ENCODE data around the gene MYO18B.

Gene MYO18B

DNA sequence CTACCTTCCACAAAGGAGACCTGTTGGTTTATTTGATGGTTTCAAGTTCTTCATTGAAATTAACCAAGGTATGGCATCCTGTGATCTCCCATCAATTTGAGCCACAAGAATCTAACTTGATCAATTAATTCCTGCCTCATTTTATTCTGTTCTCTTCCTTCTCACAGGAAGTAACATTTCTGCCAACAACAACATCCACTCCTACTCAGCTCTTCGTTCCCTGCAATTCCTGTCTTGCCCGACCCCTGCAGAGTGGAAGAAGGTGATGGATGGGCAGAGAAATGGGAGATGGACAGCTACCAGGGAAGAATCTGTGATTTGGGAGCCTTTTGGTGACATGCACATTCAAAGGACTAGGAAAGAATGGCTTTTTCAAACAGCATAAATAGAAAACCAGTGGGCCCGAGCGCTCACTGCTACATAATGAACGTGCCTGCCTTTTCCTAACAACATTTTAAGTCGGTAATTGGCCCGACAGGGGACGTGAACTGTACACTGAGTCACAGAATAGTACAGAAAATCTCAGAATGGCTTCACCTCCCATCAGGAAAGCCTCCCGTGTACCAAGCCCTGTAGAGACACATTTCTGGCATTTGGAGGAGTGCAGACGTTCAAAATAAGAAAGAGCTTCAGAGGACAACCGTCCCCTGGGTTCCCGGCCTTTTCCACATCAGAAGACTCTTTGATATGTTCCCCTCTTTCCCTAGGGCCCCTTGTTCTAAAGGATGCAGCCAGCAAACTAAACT lies 314.6 kb downstream of the MYO18B start:
- DNase-seq = no peak

DNA sequence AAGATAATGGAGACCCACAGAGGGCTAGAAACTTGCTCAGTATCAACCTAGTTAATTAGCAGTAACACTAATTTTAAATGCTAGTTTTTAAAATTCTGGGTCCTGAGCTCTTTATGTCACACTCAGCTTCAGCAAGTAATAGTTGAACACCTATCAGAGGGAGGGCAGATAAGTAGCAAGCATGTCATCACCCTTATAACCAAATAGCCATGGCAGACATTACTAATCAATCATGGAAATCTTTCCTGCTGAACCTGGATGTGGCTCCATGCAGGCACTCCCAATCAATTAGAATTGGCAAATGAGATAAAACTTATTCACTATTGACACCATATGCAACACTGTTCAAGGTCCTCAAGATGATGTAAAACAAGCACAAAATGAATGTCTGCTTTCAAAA lies 315.7 kb downstream of the MYO18B start:
- DNase-seq = no peak

DNA sequence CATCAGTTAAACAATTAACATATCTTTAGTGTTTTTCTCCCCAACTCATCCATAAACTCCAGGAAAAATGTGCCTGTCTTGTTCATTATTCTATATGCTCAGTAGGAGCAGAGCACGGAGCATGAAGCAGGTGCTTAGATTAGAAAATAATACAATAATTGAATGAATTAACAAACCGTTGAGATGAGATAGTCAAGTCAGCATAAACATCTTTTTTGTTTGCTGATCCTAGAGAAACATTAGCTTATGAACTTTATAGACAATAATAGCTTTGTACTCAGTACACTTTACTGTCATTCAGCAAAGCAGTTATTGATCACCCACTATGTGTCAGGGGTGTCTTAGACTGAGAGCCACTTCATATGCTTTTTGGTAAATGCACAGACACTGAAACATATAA lies 322.1 kb downstream of the MYO18B start:
- DNase-seq = no peak

DNA sequence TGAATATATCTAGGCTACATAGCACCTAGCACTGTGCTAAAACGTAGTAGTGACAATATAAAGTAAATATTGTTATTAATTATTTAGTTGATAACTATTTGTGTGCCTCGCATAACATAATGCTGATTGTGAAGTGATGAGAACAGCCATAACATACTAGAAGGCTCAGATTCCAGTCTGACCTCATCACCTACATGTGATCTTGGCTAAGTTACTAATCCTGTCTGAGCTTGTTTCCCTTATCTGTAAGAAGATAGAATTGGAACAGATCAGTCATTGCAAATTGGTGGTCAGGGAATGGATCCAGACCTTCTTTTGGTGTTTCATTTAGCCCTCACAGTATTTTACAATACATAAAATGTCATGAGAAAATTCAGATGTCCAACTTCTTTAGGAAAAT lies 323.9 kb downstream of the MYO18B start:
- DNase-seq = no peak

DNA sequence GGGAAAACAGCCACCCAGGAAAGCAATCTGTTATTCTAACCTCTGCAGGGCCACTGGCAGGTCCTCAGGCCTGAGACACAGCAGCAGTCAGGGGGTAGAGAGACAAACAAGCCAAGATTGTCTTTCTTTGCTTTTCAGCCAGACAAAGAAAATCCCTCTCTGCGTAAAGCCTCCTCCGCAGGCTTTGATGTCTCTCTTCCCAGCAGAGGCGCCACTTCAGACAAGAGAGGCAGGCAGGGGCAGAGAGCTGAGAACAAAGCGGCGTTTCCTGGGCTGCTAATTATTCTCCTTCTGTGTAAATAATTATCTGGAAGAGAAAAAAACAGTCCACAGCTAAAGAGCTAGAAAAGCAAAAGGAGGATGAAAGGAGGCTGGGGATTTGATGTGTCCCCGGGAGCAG lies 324.5 kb downstream of the MYO18B start:
- DNase-seq = no peak

DNA sequence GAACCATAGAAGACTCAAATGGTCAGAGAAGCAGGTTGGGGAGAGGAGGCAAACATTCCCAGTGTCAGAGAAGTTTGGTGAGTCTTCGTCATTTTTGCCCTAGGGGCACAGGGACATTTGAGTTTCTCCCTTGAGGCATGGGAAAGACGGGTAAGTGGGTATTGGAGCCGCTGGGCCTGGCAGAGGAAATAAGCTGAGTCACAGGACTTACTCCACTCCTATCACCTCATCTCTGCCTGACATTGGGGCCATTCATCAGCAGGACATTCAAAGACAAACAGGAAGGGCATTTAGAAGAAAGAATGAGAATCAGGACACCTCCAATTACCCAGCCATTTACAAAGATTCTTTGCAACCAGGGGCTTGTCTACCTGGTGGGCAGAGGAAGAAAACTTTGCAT lies 326.6 kb downstream of the MYO18B start:
- no peak for DNase-seq

DNA sequence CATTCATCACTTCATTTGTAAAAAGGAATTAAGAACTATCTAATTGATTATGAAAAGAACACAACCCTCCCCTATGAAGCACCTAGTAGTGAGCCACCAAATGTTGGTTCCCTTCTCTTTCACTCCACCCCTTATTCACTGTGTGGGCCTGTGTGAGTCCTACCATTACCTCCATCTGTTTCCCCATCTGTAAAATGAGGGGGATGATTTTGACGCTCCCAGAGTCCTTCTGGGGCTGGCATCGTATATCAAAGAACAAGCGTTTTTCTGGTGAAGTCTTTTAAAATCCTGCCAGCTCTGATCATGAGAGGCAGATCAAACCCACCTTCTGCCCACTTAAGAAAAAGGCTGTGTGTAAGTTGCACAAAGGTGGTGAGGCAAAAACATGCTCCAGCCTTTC lies 330.6 kb downstream of the MYO18B start:
- no peak for DNase-seq

DNA sequence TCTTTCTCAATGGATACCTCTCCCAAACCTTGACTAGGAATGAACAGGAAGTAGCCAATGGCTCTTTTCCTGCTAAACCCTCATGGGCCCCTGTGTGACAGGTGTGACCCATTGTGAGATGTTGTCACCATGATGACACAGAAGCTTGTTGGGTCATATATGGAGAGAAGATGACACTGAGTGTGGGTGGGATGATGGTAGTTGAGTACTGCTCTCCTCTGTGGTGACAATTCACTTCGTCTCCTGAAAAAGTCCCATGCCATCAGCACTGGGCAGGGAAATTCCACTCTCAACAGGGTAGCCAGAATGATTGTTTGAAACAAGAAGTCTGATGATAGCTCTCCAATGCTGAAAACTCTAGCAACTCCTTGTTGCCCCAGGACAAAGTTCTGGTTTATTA lies 333.3 kb downstream of the MYO18B start:
- DNase-seq = no peak

DNA sequence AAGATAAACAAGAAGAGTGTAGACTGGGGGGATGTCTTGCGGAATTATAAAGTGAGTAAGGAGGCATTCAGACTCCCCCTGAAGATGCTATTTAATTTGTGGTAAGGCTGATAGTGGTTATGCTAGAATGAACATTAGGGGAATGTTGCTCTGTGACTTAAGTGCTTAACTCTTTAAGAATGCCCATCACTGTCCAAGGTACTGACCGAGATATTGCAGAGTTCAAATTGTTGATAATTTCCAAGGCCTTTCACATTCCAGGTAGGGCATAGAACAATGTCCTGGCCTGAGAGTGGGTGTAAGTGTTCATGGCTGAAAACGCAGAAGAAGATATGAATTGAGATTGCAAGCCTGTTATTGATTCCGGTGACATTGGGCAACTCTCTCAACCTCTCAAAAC lies 337.0 kb downstream of the MYO18B start:
- no peak for DNase-seq

All from cortex of kidney (tissue), 1 donor.